ENCODE measurements around the gene GALNT2. TPM values are rescaled to one million over a fixed set of nuclear protein-coding genes. Genes with fewer than 3 reads are reported as not detected.
A peak's percentile ranks its signal among the peaks of the same experiment; 100 is the strongest.

GALNT2 gene
- total and polyA plus RNA-seq, 2 donors from 2014 or later, result 20.2 to 59.2 TPM

DNA sequence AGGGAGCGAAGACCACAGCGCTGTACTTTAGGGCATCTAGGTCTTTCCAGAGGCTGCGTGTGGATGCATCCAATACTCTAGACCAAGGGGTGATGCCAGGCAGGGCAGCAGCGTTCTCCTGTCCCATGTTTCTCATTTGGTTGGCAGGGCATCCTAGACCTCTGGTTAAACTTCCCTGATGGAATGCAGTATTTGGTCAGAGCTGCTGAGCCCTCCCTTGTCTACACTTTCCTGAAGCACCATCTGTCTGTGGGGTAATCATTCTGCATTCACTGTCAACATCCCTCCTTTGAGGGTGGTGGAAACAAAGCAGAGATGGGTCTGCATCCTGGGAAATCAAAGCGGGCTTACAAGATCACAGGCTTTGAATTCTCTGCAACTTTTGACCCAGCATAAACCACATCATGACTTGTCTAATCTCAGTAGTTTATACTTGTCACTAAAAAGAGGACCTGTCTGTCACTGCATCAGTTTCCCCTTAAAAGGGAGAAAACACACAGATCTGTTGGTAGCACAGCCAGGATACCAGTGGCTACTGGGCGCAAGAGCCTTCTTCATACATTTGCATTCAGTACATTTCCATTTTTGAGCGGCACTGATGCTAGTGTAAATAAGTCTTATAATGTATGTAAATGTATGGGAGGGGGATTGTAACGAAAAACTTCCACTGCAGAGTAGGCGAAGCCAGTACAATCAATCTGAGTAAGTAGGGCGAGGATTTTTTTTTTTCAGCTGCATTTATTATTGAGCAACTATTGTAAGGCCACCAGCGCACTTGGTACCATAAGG lies 106.3 kb downstream of the GALNT2 start:
- H3K4me1 ChIP-seq (ENCODE audit: control insufficient read depth in 2 of 3, insufficient read depth in 2 of 3, low read depth in 1 of 3, low read length in 3 of 3), result peaks cover 0 to 11% (median 2%) of the 10 kb centered on the region in 3 donors
- no peaks in the 10 kb centered on the region for H3K9me3 ChIP-seq (ENCODE audit: control insufficient read depth in 2 of 3, insufficient read depth in 1 of 3, low read length in 3 of 3)
- FAIRE-seq (no peak), DNase-seq (peak in 1 of 5 donors; percentile 15)
- TF ChIP-seq, protein P1, sequence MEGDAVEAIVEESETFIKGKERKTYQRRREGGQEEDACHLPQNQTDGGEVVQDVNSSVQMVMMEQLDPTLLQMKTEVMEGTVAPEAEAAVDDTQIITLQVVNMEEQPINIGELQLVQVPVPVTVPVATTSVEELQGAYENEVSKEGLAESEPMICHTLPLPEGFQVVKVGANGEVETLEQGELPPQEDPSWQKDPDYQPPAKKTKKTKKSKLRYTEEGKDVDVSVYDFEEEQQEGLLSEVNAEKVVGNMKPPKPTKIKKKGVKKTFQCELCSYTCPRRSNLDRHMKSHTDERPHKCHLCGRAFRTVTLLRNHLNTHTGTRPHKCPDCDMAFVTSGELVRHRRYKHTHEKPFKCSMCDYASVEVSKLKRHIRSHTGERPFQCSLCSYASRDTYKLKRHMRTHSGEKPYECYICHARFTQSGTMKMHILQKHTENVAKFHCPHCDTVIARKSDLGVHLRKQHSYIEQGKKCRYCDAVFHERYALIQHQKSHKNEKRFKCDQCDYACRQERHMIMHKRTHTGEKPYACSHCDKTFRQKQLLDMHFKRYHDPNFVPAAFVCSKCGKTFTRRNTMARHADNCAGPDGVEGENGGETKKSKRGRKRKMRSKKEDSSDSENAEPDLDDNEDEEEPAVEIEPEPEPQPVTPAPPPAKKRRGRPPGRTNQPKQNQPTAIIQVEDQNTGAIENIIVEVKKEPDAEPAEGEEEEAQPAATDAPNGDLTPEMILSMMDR (IDR thresholded peaks at IDR 0.05; ENCODE audit: borderline replicate concordance, extremely low read depth, insufficient read depth), result no peak
- no peaks in the 10 kb centered on the region for H3K36me3 ChIP-seq (ENCODE audit: control insufficient read depth in 2 of 3, insufficient read depth in 3 of 3, low read length in 3 of 3)
- no peak overlapping the region for H3K4me3 ChIP-seq (ENCODE audit: low read length in 3 of 3)
- no peaks in the 10 kb centered on the region for H3K27me3 ChIP-seq (ENCODE audit: control insufficient read depth, insufficient read depth, low read length)
- H3K27ac ChIP-seq (ENCODE audit: low read depth in 2 of 2, low read length in 2 of 2), result no peak overlapping the region
- no peak overlapping the region for H3K9ac ChIP-seq (ENCODE audit: low read length in 3 of 3)
- intact Hi-C loops (cut with DNase I), result no loop called here

DNA sequence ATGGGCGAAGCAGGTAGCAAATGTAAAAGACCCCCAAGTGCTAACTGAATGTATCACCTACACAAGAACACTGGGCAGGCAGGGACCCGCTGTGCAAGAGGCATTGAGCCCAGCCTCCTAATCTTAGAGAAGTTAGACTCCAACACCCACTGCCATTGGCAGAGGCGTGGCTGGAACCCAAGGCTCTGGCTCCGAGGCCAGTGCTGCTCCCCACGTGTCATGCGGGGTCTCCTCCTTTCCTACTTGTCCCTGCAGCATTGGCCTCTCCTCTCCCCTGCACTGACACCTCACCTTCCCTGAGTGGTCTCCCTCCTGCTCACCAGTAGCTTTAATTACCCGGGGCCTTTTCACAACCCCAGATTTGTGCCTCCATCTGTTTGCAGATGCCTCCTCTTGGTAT lies 107.0 kb downstream of the GALNT2 start:
- H3K36me3 ChIP-seq (ENCODE audit: control insufficient read depth in 2 of 3, insufficient read depth in 3 of 3, low read length in 3 of 3), result peaks cover 0 to 2% (median 0%) of the 10 kb centered on the region in 3 donors
- intact Hi-C loops (cut with DNase I), result no loop called here
- DNase-seq (peak in 1 of 5 donors; percentile 16), FAIRE-seq (no peak)
- H3K4me3 ChIP-seq (ENCODE audit: low read length in 3 of 3), result no peak overlapping the region
- H3K27ac ChIP-seq (ENCODE audit: low read depth in 2 of 2, low read length in 2 of 2), result no peak overlapping the region
- peaks cover 0 to 11% (median 2%) of the 10 kb centered on the region in 3 donors for H3K4me1 ChIP-seq (ENCODE audit: control insufficient read depth in 2 of 3, insufficient read depth in 2 of 3, low read depth in 1 of 3, low read length in 3 of 3)
- no peak overlapping the region for H3K9ac ChIP-seq (ENCODE audit: low read length in 3 of 3)
- TF ChIP-seq, protein P1 (IDR thresholded peaks at IDR 0.05; ENCODE audit: borderline replicate concordance, extremely low read depth, insufficient read depth), result no peak
- no peaks in the 10 kb centered on the region for H3K9me3 ChIP-seq (ENCODE audit: control insufficient read depth in 2 of 3, insufficient read depth in 1 of 3, low read length in 3 of 3)
- H3K27me3 ChIP-seq (ENCODE audit: control insufficient read depth, insufficient read depth, low read length), result no peaks in the 10 kb centered on the region

DNA sequence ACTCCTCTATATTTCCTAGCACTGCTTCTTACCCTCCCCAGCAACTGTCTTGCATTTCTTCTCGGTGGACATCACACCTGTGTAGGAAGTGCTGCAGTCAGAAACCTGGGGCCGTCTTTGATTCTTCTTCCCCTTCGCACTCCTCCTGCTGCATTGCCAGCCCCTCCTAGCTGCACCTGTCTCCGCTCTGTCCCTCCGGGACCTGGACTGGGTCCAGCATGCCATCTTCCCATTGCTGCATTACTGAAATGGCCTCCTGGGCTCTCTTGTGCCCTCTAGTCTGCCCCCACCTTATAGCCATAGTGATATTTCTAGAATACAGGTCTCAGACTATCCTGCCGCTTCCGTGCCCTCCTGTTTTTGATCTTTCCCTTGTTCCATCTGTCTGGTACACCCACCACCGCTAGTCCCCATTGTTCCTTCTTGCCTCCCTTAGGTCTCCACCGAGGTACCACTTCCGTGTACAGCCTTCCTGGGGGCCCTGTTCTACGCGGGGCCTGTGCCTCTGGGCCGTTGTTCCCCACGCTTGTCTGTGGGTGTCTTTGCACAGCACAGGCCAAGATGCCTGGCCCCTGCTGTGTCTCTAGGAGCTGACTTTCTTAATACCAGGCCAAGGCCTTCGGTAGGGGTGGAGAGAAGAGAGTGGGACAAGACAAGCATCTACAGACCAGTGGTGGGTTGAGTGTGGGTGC lies 107.6 kb downstream of the GALNT2 start:
- intact Hi-C loops (cut with DNase I), result no loop called here
- Histone ChIP-seq H3K4me1 (ENCODE audit: control insufficient read depth in 2 of 3, insufficient read depth in 2 of 3, low read depth in 1 of 3, low read length in 3 of 3) (peaks cover 0 to 11% (median 0%) of the 10 kb centered on the region in 3 donors), H3K9me3 (ENCODE audit: control insufficient read depth in 2 of 3, insufficient read depth in 1 of 3, low read length in 3 of 3) (no peaks in the 10 kb centered on the region), H3K9ac (ENCODE audit: low read length in 3 of 3) (no peak overlapping the region), H3K36me3 (ENCODE audit: control insufficient read depth in 2 of 3, insufficient read depth in 3 of 3, low read length in 3 of 3) (peaks cover 0 to 2% (median 0%) of the 10 kb centered on the region in 3 donors), H3K4me3 (ENCODE audit: low read length in 3 of 3) (no peak overlapping the region), H3K27ac (ENCODE audit: low read depth in 2 of 2, low read length in 2 of 2) (no peak overlapping the region), H3K27me3 (ENCODE audit: control insufficient read depth, insufficient read depth, low read length) (no peaks in the 10 kb centered on the region)
- peak in 1 of 5 donors; percentile 15 for DNase-seq
- FAIRE-seq, result no peak
- TF ChIP-seq, protein P1 (IDR thresholded peaks at IDR 0.05; ENCODE audit: borderline replicate concordance, extremely low read depth, insufficient read depth), result no peak

Measured in kidney (tissue), 14 donors.